HCT116 (cell line): ENCODE measurements around the gene FAM13C. TPM values are rescaled to one million over a fixed set of nuclear protein-coding genes. Genes with fewer than 3 reads are reported as not detected.

ENCODE experiments used
- ATAC-seq: fragments of 200-7000 bp; cut with Tn5 transposase; 2 replicates; pipeline ENCODE4 v1.9.1; 2020; ENCODE audit warnings: mild to moderate bottlenecking, moderate library complexity
- BruUV-seq: library from RNA; stranded (reverse); fragments of 400-500 nt; replicated peaks from 2 replicates; lab custom pipeline; 2021; lab: Mats Ljungman, UMichigan
- CTCF ChIA-PET: fragments of 300-600 bp; sonication (Branson Sonifier 250); formaldehyde crosslinking; loops from one replicate; lab custom pipeline; 2021; ENCODE audit warnings: antibody characterized with exemption; lab: Charles Lee
- POLR2A ChIA-PET: fragments of 300-600, 350-600 bp; sonication (Branson Sonifier 250); formaldehyde crosslinking; loops from one replicate; lab custom pipeline; 2021; ENCODE audit warnings: antibody characterized with exemption; lab: Charles Lee
- RAD21 ChIA-PET, 2 experiments: fragments of 300-600 bp; sonication (Branson Sonifier 250); formaldehyde crosslinking; loops; one replicate each; lab custom pipeline; 2023; ENCODE audit warnings: low total read pairs in 2 of 2; ENCODE audit not compliant: uncharacterized antibody in 2 of 2, unreplicated experiment in 2 of 2, low non-redundant PET in 1 of 2; lab: Charles Lee
- DNase-seq: peaks from one replicate; pipeline ENCODE4 v3.0.0-alpha.2; 2010; ENCODE audit warnings: low read depth, low spot score
- H2AFZ ChIP-seq: fragments of 200-600 bp; shearing (Covaris generic), sonication (generic); 2 replicates; pipeline ENCODE4 v1.6.1; 2017; ENCODE audit warnings: low read depth, mixed run types, mixed read lengths, antibody characterized with exemption, low read length; ENCODE audit not compliant: poor library complexity, severe bottlenecking
- H3K27ac ChIP-seq: 2 replicates; pipeline ENCODE4 v1.5.1; 2012; ENCODE audit warnings: low read depth, low read length
- H3K27me3 ChIP-seq: fragments of 200-600 bp; sonication (generic); 2 replicates; pipeline ENCODE4 v1.6.1; 2016; ENCODE audit warnings: mixed run types, low read length, mixed read lengths; ENCODE audit not compliant: insufficient read depth
- H3K36me3 ChIP-seq, 2 experiments: fragments of 200-500 bp in 1 of 2; fragments of 200-600 bp in 1 of 2; sonication (Bioruptor generic) in 1 of 2; sonication (generic) in 1 of 2; 2 replicates each; pipeline versions ENCODE4 v1.5.1 to v1.6.1; 2014 to 2016; ENCODE audit warnings: low read length in 2 of 2, inconsistent platforms in 1 of 2, mixed read lengths in 1 of 2, mixed run types in 1 of 2; ENCODE audit not compliant: insufficient read depth in 2 of 2, control insufficient read depth in 1 of 2
- H3K4me1 ChIP-seq, 2 experiments: fragments of 200-600 bp in 1 of 2; sonication (generic) in 1 of 2; 2 replicates each; pipeline versions ENCODE4 v1.5.1 to v1.6.1; 2012 to 2017; ENCODE audit warnings: low read length in 2 of 2, inconsistent platforms in 1 of 2, mild to moderate bottlenecking in 1 of 2, mixed read lengths in 1 of 2, mixed run types in 1 of 2, moderate library complexity in 1 of 2; ENCODE audit not compliant: insufficient read depth in 2 of 2, control insufficient read depth in 1 of 2
- H3K4me2 ChIP-seq: fragments of 200-600 bp; sonication (generic); 2 replicates; pipeline ENCODE4 v1.6.1; 2017; ENCODE audit warnings: mixed run types, low read length, mixed read lengths
- H3K4me3 ChIP-seq, 2 experiments: fragments of 200-600 bp in 1 of 2; sonication (generic) in 1 of 2; replicated peaks in 1 of 2; 2 replicates each; pipeline ENCODE4 v1.5.1; 2011 to 2016; ENCODE audit warnings: low read length in 2 of 2, control low read depth in 1 of 2, low read depth in 1 of 2, mild to moderate bottlenecking in 1 of 2, mixed read lengths in 1 of 2, mixed run types in 1 of 2
- H3K79me2 ChIP-seq: fragments of 200-600 bp; sonication (generic); 2 replicates; pipeline ENCODE4 v1.6.1; 2017; ENCODE audit warnings: mild to moderate bottlenecking, mixed run types, low read length, moderate library complexity, mixed read lengths; ENCODE audit not compliant: insufficient read depth
- H3K9ac ChIP-seq: fragments of 200-600 bp; sonication (generic); 2 replicates; pipeline ENCODE4 v1.6.1; 2016; ENCODE audit warnings: low read length, mixed read lengths
- H3K9me2 ChIP-seq: fragments of 200-600 bp; sonication (generic), shearing (Covaris generic); 2 replicates; pipeline ENCODE4 v1.6.1; 2017; ENCODE audit warnings: mixed run types, mild to moderate bottlenecking, moderate library complexity; ENCODE audit not compliant: insufficient read depth
- H3K9me3 ChIP-seq, 2 experiments: fragments of 200-500 bp in 1 of 2; fragments of 200-600 bp in 1 of 2; sonication (Bioruptor generic) in 1 of 2; sonication (generic) in 1 of 2; 2 replicates each; pipeline ENCODE4 v1.6.1; 2014 to 2017; ENCODE audit warnings: low read length in 2 of 2, mixed read lengths in 2 of 2, inconsistent platforms in 1 of 2, low read depth in 1 of 2, mild to moderate bottlenecking in 1 of 2, mixed run types in 1 of 2, moderate library complexity in 1 of 2; ENCODE audit not compliant: control insufficient read depth in 1 of 2, insufficient read depth in 1 of 2
- H4K20me1 ChIP-seq: fragments of 200-600 bp; sonication (generic), shearing (Covaris generic); 2 replicates; pipeline ENCODE4 v1.6.1; 2017; ENCODE audit warnings: mixed run types, mild to moderate bottlenecking, moderate library complexity; ENCODE audit not compliant: insufficient read depth
- CBX3 ChIP-seq: IDR thresholded peaks from 2 replicates; pipeline ENCODE4 v1.6.1; 2012; ENCODE audit warnings: low read depth
- EGR1 ChIP-seq: IDR thresholded peaks from 2 replicates; pipeline ENCODE4 v1.6.1; 2012; ENCODE audit warnings: low read depth
- ELF1 ChIP-seq: IDR thresholded peaks from 2 replicates; pipeline ENCODE4 v1.6.1; 2012; ENCODE audit warnings: low read depth, borderline replicate concordance
- EZH2 ChIP-seq: fragments of 200-600 bp; sonication (generic); IDR thresholded peaks from 2 replicates; pipeline ENCODE4 v1.6.1; 2017; ENCODE audit warnings: antibody characterized with exemption, mixed run types
- FOSL1 ChIP-seq: IDR thresholded peaks from 2 replicates; pipeline ENCODE4 v1.6.1; 2012; ENCODE audit warnings: low read depth
- JUND ChIP-seq: IDR thresholded peaks from 2 replicates; pipeline ENCODE4 v1.6.1; 2012
- POLR2AphosphoS5 ChIP-seq: IDR thresholded peaks from 2 replicates; pipeline ENCODE4 v1.6.1; 2011; ENCODE audit warnings: mild to moderate bottlenecking, low read depth, low read length, moderate library complexity
- SIN3A ChIP-seq: IDR thresholded peaks from 2 replicates; pipeline ENCODE4 v1.6.1; 2012; ENCODE audit warnings: low read depth
- SP1 ChIP-seq: IDR thresholded peaks from 2 replicates; pipeline ENCODE4 v1.6.1; 2012; ENCODE audit warnings: low read depth
- TCF7L2 ChIP-seq: IDR thresholded peaks from 2 replicates; pipeline ENCODE4 v1.7.0; 2011; ENCODE audit warnings: borderline replicate concordance, inconsistent platforms; ENCODE audit not compliant: insufficient read depth, insufficient read length; ENCODE audit errors: extremely low read depth
- YY1 ChIP-seq: IDR thresholded peaks from 2 replicates; pipeline ENCODE4 v1.6.1; 2011; ENCODE audit warnings: low read length, low read depth, moderate library complexity, mild to moderate bottlenecking; ENCODE audit not compliant: insufficient replicate concordance; ENCODE audit errors: extremely low read depth
- ZFX ChIP-seq: fragments of 450-650 bp; IDR thresholded peaks from 2 replicates; pipeline ENCODE4 v1.6.1; 2017
- ZNF274 ChIP-seq: fragments of 200-500 bp; sonication (Bioruptor generic); IDR thresholded peaks from 2 replicates; pipeline ENCODE4 v1.6.1; 2014; ENCODE audit warnings: mild to moderate bottlenecking, low read depth, low read length, inconsistent platforms
- intact Hi-C: fragments of 100-400 bp; cut with micrococcal nuclease; formaldehyde crosslinking; loops from 2 replicates; pipeline ENCODE4 v1.10.0; 2022
- total RNA-seq: library from RNA; stranded (reverse); gene quantifications from one replicate; pipeline ENCODE4 v1.2.1, GENCODE V29; 2021; ENCODE audit not compliant: unreplicated experiment
- TF ChIP-seq, protein P1 (sequence below): IDR thresholded peaks from 2 replicates; pipeline ENCODE4 v1.6.1; 2012; ENCODE audit warnings: low read depth
- TF ChIP-seq, protein P2 (sequence below): IDR thresholded peaks from 2 replicates; pipeline ENCODE4 v1.6.1; 2012
- TF ChIP-seq, protein P3 (sequence below): IDR thresholded peaks from 2 replicates; pipeline ENCODE4 v1.6.1; 2012
- TF ChIP-seq, protein P4 (sequence below): IDR thresholded peaks from 2 replicates; pipeline ENCODE4 v1.6.1; 2011; ENCODE audit warnings: mild to moderate bottlenecking, low read length, moderate library complexity; ENCODE audit not compliant: insufficient replicate concordance; ENCODE audit errors: extremely low read depth

Gene FAM13C
- total RNA-seq, 1 experiment from 2014 or later: 0.42 TPM

DNA sequence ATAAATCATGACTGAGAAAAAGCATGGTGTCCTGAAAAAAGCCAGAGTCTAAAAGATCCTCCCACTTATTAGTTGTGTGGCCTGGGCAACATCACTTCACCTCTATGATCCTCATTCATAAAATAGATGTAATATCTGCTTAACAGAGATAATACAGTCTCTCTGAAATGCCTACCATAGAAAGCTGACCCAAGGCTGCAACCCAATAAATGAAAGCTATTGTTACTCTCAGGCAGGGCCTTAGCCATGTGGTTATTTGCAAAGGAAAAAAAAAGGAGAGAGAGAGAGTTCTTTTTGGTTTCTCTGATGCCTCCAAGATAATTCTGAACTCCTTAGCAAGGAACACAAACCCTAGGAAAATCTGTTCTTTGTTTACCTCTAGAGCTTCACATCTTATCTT lies 7.9 kb downstream of the FAM13C start (continued):
- TF ChIP-seq, protein P1, sequence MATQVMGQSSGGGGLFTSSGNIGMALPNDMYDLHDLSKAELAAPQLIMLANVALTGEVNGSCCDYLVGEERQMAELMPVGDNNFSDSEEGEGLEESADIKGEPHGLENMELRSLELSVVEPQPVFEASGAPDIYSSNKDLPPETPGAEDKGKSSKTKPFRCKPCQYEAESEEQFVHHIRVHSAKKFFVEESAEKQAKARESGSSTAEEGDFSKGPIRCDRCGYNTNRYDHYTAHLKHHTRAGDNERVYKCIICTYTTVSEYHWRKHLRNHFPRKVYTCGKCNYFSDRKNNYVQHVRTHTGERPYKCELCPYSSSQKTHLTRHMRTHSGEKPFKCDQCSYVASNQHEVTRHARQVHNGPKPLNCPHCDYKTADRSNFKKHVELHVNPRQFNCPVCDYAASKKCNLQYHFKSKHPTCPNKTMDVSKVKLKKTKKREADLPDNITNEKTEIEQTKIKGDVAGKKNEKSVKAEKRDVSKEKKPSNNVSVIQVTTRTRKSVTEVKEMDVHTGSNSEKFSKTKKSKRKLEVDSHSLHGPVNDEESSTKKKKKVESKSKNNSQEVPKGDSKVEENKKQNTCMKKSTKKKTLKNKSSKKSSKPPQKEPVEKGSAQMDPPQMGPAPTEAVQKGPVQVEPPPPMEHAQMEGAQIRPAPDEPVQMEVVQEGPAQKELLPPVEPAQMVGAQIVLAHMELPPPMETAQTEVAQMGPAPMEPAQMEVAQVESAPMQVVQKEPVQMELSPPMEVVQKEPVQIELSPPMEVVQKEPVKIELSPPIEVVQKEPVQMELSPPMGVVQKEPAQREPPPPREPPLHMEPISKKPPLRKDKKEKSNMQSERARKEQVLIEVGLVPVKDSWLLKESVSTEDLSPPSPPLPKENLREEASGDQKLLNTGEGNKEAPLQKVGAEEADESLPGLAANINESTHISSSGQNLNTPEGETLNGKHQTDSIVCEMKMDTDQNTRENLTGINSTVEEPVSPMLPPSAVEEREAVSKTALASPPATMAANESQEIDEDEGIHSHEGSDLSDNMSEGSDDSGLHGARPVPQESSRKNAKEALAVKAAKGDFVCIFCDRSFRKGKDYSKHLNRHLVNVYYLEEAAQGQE: no peak
- TF ChIP-seq, protein P2, sequence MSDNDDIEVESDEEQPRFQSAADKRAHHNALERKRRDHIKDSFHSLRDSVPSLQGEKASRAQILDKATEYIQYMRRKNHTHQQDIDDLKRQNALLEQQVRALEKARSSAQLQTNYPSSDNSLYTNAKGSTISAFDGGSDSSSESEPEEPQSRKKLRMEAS: no peak
- TF ChIP-seq JUND: no peak
- TF ChIP-seq ZFX: no peak
- no peak for TF ChIP-seq CBX3

DNA sequence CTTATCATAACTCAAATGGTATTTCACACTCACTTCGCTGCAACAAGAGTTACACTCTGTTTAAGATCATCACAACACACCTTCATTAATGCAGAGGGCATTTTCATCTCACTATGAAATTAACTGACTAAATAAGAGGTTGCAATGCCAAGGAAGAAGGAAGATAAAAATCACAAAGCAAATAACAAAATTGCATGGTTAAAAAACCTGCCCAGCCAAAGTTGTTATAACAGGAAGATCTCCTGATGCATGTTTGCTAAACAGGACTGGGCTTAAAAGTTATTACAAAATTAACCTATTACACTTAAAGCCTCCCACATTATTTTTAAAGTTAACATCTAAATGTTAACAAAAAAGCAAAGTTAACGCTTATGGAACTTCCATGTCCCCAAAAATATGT lies 11.8 kb downstream of the FAM13C start:
- H3K4me2 ChIP-seq: no peak overlapping the region
- H3K4me1 ChIP-seq: no peaks in the 10 kb centered on the region
- H4K20me1 ChIP-seq: no peaks in the 10 kb centered on the region
- RAD21 ChIA-PET: no interaction called here
- POLR2A ChIA-PET: no interaction called here
- ATAC-seq (no peak), DNase-seq (no peak)
- no TSS peak for BruUV-seq
- H3K36me3 ChIP-seq: no peaks in the 10 kb centered on the region
- no peak overlapping the region for H2AFZ ChIP-seq
- no peaks in the 10 kb centered on the region; the same call in 1 of the 2 replicates for H3K27me3 ChIP-seq
- intact Hi-C loops: no loop called here
- no peak overlapping the region for H3K4me3 ChIP-seq
- CTCF ChIA-PET: no interaction called here
- H3K79me2 ChIP-seq: no peaks in the 10 kb centered on the region
- no peaks in the 10 kb centered on the region for H3K9me3 ChIP-seq
- no peak overlapping the region for H3K9ac ChIP-seq
- H3K9me2 ChIP-seq: no peaks in the 10 kb centered on the region
- no peak overlapping the region for H3K27ac ChIP-seq
- no peak for TF ChIP-seq YY1
- no peak for TF ChIP-seq FOSL1
- TF ChIP-seq, protein P3, sequence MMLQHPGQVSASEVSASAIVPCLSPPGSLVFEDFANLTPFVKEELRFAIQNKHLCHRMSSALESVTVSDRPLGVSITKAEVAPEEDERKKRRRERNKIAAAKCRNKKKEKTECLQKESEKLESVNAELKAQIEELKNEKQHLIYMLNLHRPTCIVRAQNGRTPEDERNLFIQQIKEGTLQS: no peak
- TF ChIP-seq, protein P4, sequence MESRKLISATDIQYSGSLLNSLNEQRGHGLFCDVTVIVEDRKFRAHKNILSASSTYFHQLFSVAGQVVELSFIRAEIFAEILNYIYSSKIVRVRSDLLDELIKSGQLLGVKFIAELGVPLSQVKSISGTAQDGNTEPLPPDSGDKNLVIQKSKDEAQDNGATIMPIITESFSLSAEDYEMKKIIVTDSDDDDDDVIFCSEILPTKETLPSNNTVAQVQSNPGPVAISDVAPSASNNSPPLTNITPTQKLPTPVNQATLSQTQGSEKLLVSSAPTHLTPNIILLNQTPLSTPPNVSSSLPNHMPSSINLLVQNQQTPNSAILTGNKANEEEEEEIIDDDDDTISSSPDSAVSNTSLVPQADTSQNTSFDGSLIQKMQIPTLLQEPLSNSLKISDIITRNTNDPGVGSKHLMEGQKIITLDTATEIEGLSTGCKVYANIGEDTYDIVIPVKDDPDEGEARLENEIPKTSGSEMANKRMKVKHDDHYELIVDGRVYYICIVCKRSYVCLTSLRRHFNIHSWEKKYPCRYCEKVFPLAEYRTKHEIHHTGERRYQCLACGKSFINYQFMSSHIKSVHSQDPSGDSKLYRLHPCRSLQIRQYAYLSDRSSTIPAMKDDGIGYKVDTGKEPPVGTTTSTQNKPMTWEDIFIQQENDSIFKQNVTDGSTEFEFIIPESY: no peak
- no peak for TF ChIP-seq POLR2AphosphoS5
- no peak for TF ChIP-seq TCF7L2
- TF ChIP-seq SIN3A: no peak
- TF ChIP-seq EZH2: no peak
- no peak for TF ChIP-seq ELF1
- no peak for TF ChIP-seq ZNF274
- no peak for TF ChIP-seq EGR1
- TF ChIP-seq, protein P1: no peak
- TF ChIP-seq JUND: no peak
- TF ChIP-seq SP1: no peak
